Adrenal gland (tissue), 5 donors: ENCODE data around the gene HCFC1.

Experiments used
- POLR2A ChIP-seq, 2 donors: fragments of 450-650 bp; IDR thresholded peaks; one replicate each; pipeline ENCODE4 v1.6.1; 2017; ENCODE audit warnings: antibody characterized with exemption in 2 of 2, mild to moderate bottlenecking in 2 of 2, moderate library complexity in 1 of 2
- TF ChIP-seq, protein P1 (sequence below), 6 experiments: fragments of 450-650 bp in 4 of 6; fragments of 200-600 bp in 2 of 6; sonication (generic) in 1 of 6; IDR thresholded peaks; 1 replicate in 5 of 6; 2 replicates in 1 of 6; pipeline versions ENCODE4 v1.5.1 to v1.8.0; 2016 to 2021; ENCODE audit warnings: antibody characterized with exemption in 6 of 6, mild to moderate bottlenecking in 2 of 6, moderate library complexity in 1 of 6
- donor health status: DM: no; HTN: no; CAD: no.

- TF ChIP-seq, protein P1, sequence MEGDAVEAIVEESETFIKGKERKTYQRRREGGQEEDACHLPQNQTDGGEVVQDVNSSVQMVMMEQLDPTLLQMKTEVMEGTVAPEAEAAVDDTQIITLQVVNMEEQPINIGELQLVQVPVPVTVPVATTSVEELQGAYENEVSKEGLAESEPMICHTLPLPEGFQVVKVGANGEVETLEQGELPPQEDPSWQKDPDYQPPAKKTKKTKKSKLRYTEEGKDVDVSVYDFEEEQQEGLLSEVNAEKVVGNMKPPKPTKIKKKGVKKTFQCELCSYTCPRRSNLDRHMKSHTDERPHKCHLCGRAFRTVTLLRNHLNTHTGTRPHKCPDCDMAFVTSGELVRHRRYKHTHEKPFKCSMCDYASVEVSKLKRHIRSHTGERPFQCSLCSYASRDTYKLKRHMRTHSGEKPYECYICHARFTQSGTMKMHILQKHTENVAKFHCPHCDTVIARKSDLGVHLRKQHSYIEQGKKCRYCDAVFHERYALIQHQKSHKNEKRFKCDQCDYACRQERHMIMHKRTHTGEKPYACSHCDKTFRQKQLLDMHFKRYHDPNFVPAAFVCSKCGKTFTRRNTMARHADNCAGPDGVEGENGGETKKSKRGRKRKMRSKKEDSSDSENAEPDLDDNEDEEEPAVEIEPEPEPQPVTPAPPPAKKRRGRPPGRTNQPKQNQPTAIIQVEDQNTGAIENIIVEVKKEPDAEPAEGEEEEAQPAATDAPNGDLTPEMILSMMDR (IDR thresholded peaks at IDR 0.05): no peak
- no peak for TF ChIP-seq POLR2A (IDR thresholded peaks at IDR 0.05)
Measured at GRCh38 chrX:153991013-153991580, 19.5 kb upstream of the HCFC1 start.
